ENCODE data around the gene CCER1. TPM values are rescaled to one million over a fixed set of nuclear protein-coding genes. Genes with fewer than 3 reads are reported as not detected.

The CCER1 gene
- total and polyA plus RNA-seq, 11 donors, result not detected

- Histone ChIP-seq H3K4me3 (peak overlapping the region in 2 of 12 donors; percentile 22 to 37), H3K4me1 (peaks cover 0 to 5% (median 0%) of the 10 kb centered on the region in 12 donors), H3K27ac (no peak overlapping the region), H3K9me3 (no peaks in the 10 kb centered on the region), H3K27me3 (no peaks in the 10 kb centered on the region), H3K36me3 (no peaks in the 10 kb centered on the region)
- intact Hi-C loops (cut with DNase I), result loop anchor here in 3 of 10 donors (5.0 to 10.0 kb wide), 2 partner anchors 1415 to 1417 kb away; no protein-coding TSS in a partner anchor
- DNase-seq, result no peak
- TF ChIP-seq POLR2A (IDR thresholded peaks at IDR 0.05) (no peak), CTCF (IDR thresholded peaks at IDR 0.05) (peak; percentile 59 to 83 (median 69))
- 1 to 12% (median 2%) methylated on average over 4 of the region's 4 CpGs for WGBS, 4 donors
- peak in 3 of 4 donors; percentile 55 to 70 (median 55) for ATAC-seq
These were observed 4.7 kb upstream of the CCER1 start for GRCh38 chr12:90959538-90960139.

- TF ChIP-seq POLR2A (IDR thresholded peaks at IDR 0.05) (no peak), CTCF (IDR thresholded peaks at IDR 0.05) (peak in 1 of 12 donors; percentile 39)
- intact Hi-C loops (cut with DNase I), result loop anchor here in 2 of 10 donors (5.0 to 10.0 kb wide), 2 partner anchors 1414 to 1417 kb away; no protein-coding TSS in a partner anchor
- 65 to 68% (median 66%) methylated on average over 4 of the region's 4 CpGs for WGBS, 4 donors
- no peaks in the 10 kb centered on the region for H3K9me3 ChIP-seq
- ATAC-seq (no peak), DNase-seq (no peak)
- H3K36me3 ChIP-seq, result no peaks in the 10 kb centered on the region
- peak overlapping the region in 2 of 12 donors; percentile 22 to 37 for H3K4me3 ChIP-seq
- no peaks in the 10 kb centered on the region for H3K27me3 ChIP-seq
- H3K4me1 ChIP-seq, result peaks cover 0 to 5% (median 0%) of the 10 kb centered on the region in 12 donors
- no peak overlapping the region for H3K27ac ChIP-seq
These were observed 4.1 kb upstream of the CCER1 start for GRCh38 chr12:90959032-90959431.

- TF ChIP-seq CTCF (IDR thresholded peaks at IDR 0.05) (no peak), POLR2A (IDR thresholded peaks at IDR 0.05) (no peak)
- WGBS, 4 donors, result 69 to 83% (median 77%) methylated on average over 3 of the region's 3 CpGs
These were observed 3.4 kb upstream of the CCER1 start for GRCh38 chr12:90958347-90958746.

GRCh38 chr12:90954428-90954827 lies 548 bp downstream of the CCER1 start:
- H3K4me3 ChIP-seq, result no peak overlapping the region
- H3K27ac ChIP-seq, result no peak overlapping the region
- DNase-seq, result peak in 1 of 5 donors; percentile 25
- TF ChIP-seq CTCF (IDR thresholded peaks at IDR 0.05), result no peak
- no peak for TF ChIP-seq POLR2A (IDR thresholded peaks at IDR 0.05)
- intact Hi-C loops (cut with DNase I), result loop anchor here in 1 of 10 donors (10.0 kb wide), 1 partner anchor 1410 kb away; no protein-coding TSS in a partner anchor
- WGBS, 4 donors, result 96 to 98% (median 97%) methylated on average over 13 to 25 of the region's 25 CpGs
- H3K9me3 ChIP-seq, result no peaks in the 10 kb centered on the region
- peaks cover 0 to 4% (median 0%) of the 10 kb centered on the region in 12 donors for H3K4me1 ChIP-seq
- H3K36me3 ChIP-seq, result no peaks in the 10 kb centered on the region
- H3K27me3 ChIP-seq, result no peaks in the 10 kb centered on the region
- ATAC-seq, result peak in 1 of 4 donors; percentile 20

More at GRCh38 chr12:90958347-90958746, 3.4 kb upstream of the CCER1 start:
- ATAC-seq, result no peak
- H3K4me1 ChIP-seq, result peaks cover 0 to 5% (median 0%) of the 10 kb centered on the region in 12 donors
- H3K27ac ChIP-seq, result no peak overlapping the region
- no peak for DNase-seq
- H3K9me3 ChIP-seq, result no peaks in the 10 kb centered on the region
- no peaks in the 10 kb centered on the region for H3K27me3 ChIP-seq
- intact Hi-C loops (cut with DNase I), result loop anchor here in 2 of 10 donors (5.0 to 10.0 kb wide), 2 partner anchors 1414 to 1416 kb away; no protein-coding TSS in a partner anchor
- H3K36me3 ChIP-seq, result no peaks in the 10 kb centered on the region
- H3K4me3 ChIP-seq, result no peak overlapping the region

All from heart left ventricle (tissue), 16 donors.